ENCODE measurements around the gene NDUFV3.

GRCh38 chr21:42880352-42880751 lies 12.8 kb upstream of the NDUFV3 start:
- TF ChIP-seq BCL11A (IDR thresholded peaks at IDR 0.05; ENCODE audit: low read depth in 2 of 2, low read length in 2 of 2) (no peak), CTCF (IDR thresholded peaks at IDR 0.05; ENCODE audit: control extremely low read depth in 1 of 3, insufficient read depth in 1 of 3, low read depth in 1 of 3, low read length in 3 of 3) (no peak)

Measured in H1 (cell line).